IPS-15b (cell line): ENCODE measurements around the gene RAPGEF6.
"Not testable (repeated sequence)": the region's sequence is repeated elsewhere in the genome, so short reads cannot be mapped to it uniquely, and the experiment has no call there.

Source experiments
- H3K27me3 ChIP-seq: one replicate; pipeline ENCODE4 v1.6.1; 2013; ENCODE audit warnings: low read length; ENCODE audit not compliant: control insufficient read depth, insufficient read depth
- H3K36me3 ChIP-seq: one replicate; pipeline ENCODE4 v1.6.1; 2013; ENCODE audit warnings: low read length; ENCODE audit not compliant: control insufficient read depth, insufficient read depth
- H3K4me1 ChIP-seq: one replicate; pipeline ENCODE4 v1.6.1; 2013; ENCODE audit warnings: mild to moderate bottlenecking, low read length; ENCODE audit not compliant: control insufficient read depth, insufficient read depth
- H3K4me3 ChIP-seq: one replicate; pipeline ENCODE4 v1.5.1; 2013; ENCODE audit warnings: low read depth, low read length
- H3K9ac ChIP-seq: one replicate; pipeline ENCODE4 v1.6.1; 2013; ENCODE audit warnings: low read depth, mild to moderate bottlenecking, low read length
- H3K9me3 ChIP-seq: one replicate; pipeline ENCODE4 v1.6.1; 2013; ENCODE audit warnings: mild to moderate bottlenecking, low read length; ENCODE audit not compliant: control insufficient read depth, insufficient read depth

RAPGEF6 gene

GRCh38 chr5:131637694-131638093 lies 2.7 kb upstream of the RAPGEF6 start:
- Histone ChIP-seq H3K4me3 (no peak overlapping the region), H3K36me3 (no peaks in the 10 kb centered on the region), H3K9ac (no peak overlapping the region), H3K9me3 (no peaks in the 10 kb centered on the region), H3K27me3 (no peaks in the 10 kb centered on the region), H3K4me1 (peaks cover 4% of the 10 kb centered on the region)

GRCh38 chr5:131635684-131636572 lies 899 bp upstream of the RAPGEF6 start:
- peaks cover 4% of the 10 kb centered on the region for H3K4me1 ChIP-seq
- peak overlapping the region; percentile 98 for H3K4me3 ChIP-seq
- peak overlapping the region; percentile 96 for H3K9ac ChIP-seq
- no peaks in the 10 kb centered on the region for H3K9me3 ChIP-seq
- H3K36me3 ChIP-seq: no peaks in the 10 kb centered on the region
- no peaks in the 10 kb centered on the region for H3K27me3 ChIP-seq

- no peaks in the 10 kb centered on the region for H3K27me3 ChIP-seq
- no peaks in the 10 kb centered on the region for H3K9me3 ChIP-seq
- no peaks in the 10 kb centered on the region for H3K36me3 ChIP-seq
- peak overlapping the region; percentile 98 for H3K4me3 ChIP-seq
- H3K9ac ChIP-seq: peak overlapping the region; percentile 95
- H3K4me1 ChIP-seq: peaks cover 4% of the 10 kb centered on the region
Measured at GRCh38 chr5:131634666-131634995, 398 bp downstream of the RAPGEF6 start.

GRCh38 chr5:131634238-131634637 lies 791 bp downstream of the RAPGEF6 start:
- H3K9me3 ChIP-seq: no peaks in the 10 kb centered on the region
- peaks cover 4% of the 10 kb centered on the region for H3K4me1 ChIP-seq
- no peaks in the 10 kb centered on the region for H3K27me3 ChIP-seq
- peak overlapping the region; percentile 98 for H3K4me3 ChIP-seq
- peak overlapping the region; percentile 95 for H3K9ac ChIP-seq
- H3K36me3 ChIP-seq: no peaks in the 10 kb centered on the region

DNA sequence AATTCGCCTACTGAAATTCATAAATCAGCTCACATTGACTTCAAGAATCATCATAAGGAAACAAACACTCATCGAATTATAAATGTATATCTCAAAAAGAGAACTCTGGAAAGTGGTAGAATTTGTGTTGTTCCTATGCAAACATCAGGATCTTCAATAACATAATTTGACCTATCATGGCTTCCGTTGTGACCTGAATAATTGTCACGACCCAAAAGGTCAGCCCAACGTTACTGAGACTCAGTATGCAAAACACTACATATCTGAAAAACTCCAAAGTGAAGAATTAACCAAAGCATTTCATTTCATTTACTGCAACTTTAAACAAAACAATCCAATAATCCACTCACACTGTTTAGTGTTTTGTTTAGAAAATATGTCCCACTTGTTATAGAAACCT lies 1.2 kb downstream of the RAPGEF6 start:
- peaks cover 4% of the 10 kb centered on the region for H3K4me1 ChIP-seq
- H3K4me3 ChIP-seq: peak overlapping the region; percentile 98
- no peaks in the 10 kb centered on the region for H3K9me3 ChIP-seq
- H3K9ac ChIP-seq: no peak overlapping the region
- no peaks in the 10 kb centered on the region for H3K36me3 ChIP-seq
- H3K27me3 ChIP-seq: no peaks in the 10 kb centered on the region

GRCh38 chr5:131630963-131631350 lies 4.1 kb downstream of the RAPGEF6 start:
- Histone ChIP-seq H3K4me3 (no peak overlapping the region), H3K9me3 (no peaks in the 10 kb centered on the region), H3K27me3 (no peaks in the 10 kb centered on the region), H3K4me1 (no peaks in the 10 kb centered on the region), H3K9ac (no peak overlapping the region), H3K36me3 (no peaks in the 10 kb centered on the region)

GRCh38 chr5:131630208-131630962 lies 4.6 kb downstream of the RAPGEF6 start:
- no peaks in the 10 kb centered on the region for H3K4me1 ChIP-seq
- no peak overlapping the region for H3K4me3 ChIP-seq
- H3K36me3 ChIP-seq: no peaks in the 10 kb centered on the region
- no peaks in the 10 kb centered on the region for H3K9me3 ChIP-seq
- H3K9ac ChIP-seq: no peak overlapping the region
- H3K27me3 ChIP-seq: no peaks in the 10 kb centered on the region

- Histone ChIP-seq H3K4me3 (no peak overlapping the region), H3K9me3 (no peaks in the 10 kb centered on the region), H3K9ac (no peak overlapping the region), H3K27me3 (no peaks in the 10 kb centered on the region), H3K36me3 (no peaks in the 10 kb centered on the region), H3K4me1 (no peaks in the 10 kb centered on the region)
Measured at GRCh38 chr5:131628990-131629389, 6.0 kb downstream of the RAPGEF6 start.

GRCh38 chr5:131627207-131627865 lies 7.7 kb downstream of the RAPGEF6 start:
- Histone ChIP-seq H3K9ac (no peak overlapping the region), H3K36me3 (no peaks in the 10 kb centered on the region), H3K4me3 (no peak overlapping the region), H3K27me3 (no peaks in the 10 kb centered on the region), H3K4me1 (no peaks in the 10 kb centered on the region), H3K9me3 (no peaks in the 10 kb centered on the region)

DNA sequence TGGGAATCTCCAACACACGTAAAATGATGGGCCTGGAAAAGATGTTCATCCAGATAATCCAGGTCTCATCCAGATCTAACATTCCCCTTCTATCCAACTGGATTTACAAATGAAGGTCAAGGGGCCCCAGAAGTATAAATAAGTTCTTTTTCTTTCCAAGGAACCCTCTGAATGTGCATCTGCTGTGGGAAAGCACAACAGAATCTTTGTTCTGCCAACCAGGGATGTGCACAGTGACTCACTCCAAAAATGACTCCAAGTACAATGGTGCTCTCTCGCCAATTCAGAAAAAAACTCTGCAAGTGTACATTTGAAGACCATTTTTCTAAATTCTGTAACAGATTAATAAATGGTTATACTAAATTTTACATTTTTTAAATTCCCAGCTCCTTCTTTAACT lies 12.4 kb downstream of the RAPGEF6 start:
- Histone ChIP-seq H3K4me1 (no peaks in the 10 kb centered on the region), H3K36me3 (no peaks in the 10 kb centered on the region), H3K9ac (no peak overlapping the region), H3K27me3 (no peaks in the 10 kb centered on the region), H3K9me3 (no peaks in the 10 kb centered on the region), H3K4me3 (no peak overlapping the region)

DNA sequence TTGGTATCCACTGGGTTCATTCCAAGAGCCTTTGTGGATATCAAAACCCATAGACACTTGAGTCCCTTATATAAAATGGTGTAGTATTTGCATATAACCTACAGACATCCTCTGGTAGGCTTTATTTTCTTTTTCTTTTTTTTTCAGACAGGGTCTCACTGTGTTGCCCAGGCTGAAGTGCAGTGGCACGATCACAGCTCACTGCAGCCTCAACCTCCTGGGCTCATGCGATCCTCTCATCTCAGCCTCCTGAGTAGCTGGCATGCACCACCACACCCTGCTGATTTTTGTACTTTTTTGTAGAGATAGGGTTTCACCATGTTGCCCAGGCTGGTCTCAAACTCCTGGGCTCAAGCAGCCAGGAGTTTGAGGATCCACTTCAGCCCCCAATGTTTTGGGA lies 13.9 kb downstream of the RAPGEF6 start:
- not testable (repeated sequence) for H3K9me3 ChIP-seq, H3K9ac ChIP-seq, H3K27me3 ChIP-seq, H3K4me1 ChIP-seq, H3K4me3 ChIP-seq, H3K36me3 ChIP-seq
